WTC11 (cell line): ENCODE results near the gene TTC28. TPM values are rescaled to one million over a fixed set of nuclear protein-coding genes. Genes with fewer than 3 reads are reported as not detected.

ENCODE experiments used
- ATAC-seq: fragments of 200-7000 bp; cut with Tn5 transposase; 2 replicates; pipeline ENCODE4 v1.10.0; 2021; ENCODE audit warnings: mild to moderate bottlenecking, moderate library complexity
- CTCF ChIA-PET: fragments of 300-600 bp; sonication (Branson Sonifier 250); formaldehyde crosslinking; loops from one replicate; lab custom pipeline; 2021; ENCODE audit warnings: antibody characterized with exemption; lab: Charles Lee
- POLR2A ChIA-PET: fragments of 350-600 bp; sonication (Branson Sonifier 250); formaldehyde crosslinking; loops from one replicate; lab custom pipeline; 2021; ENCODE audit warnings: antibody characterized with exemption; lab: Charles Lee
- DNase-seq: peaks from one replicate; pipeline ENCODE4 v3.0.0; 2021; ENCODE audit warnings: low spot score
- H3K27ac Mint-ChIP-seq: 2 replicates; pipeline ENCODE4 v1.8.0; 2021; ENCODE audit warnings: mixed read lengths
- H3K27me3 Mint-ChIP-seq: 2 replicates; pipeline ENCODE4 v1.8.0; 2021; ENCODE audit warnings: low read depth, mild to moderate bottlenecking, moderate library complexity, mixed read lengths
- H3K36me3 Mint-ChIP-seq: 2 replicates; pipeline ENCODE4 v1.8.0; 2021; ENCODE audit warnings: mixed read lengths
- H3K4me1 Mint-ChIP-seq: 2 replicates; pipeline ENCODE4 v1.8.0; 2022; ENCODE audit warnings: mixed read lengths
- H3K4me3 Mint-ChIP-seq: 2 replicates; pipeline ENCODE4 v1.8.0; 2021; ENCODE audit warnings: mild to moderate bottlenecking, moderate library complexity, mixed read lengths
- H3K9me3 Mint-ChIP-seq: 2 replicates; pipeline ENCODE4 v1.8.0; 2021; ENCODE audit warnings: mixed read lengths
- ARID4B ChIP-seq: sonication (generic); formaldehyde crosslinking; IDR thresholded peaks from 2 replicates; pipeline ENCODE4 v1.8.0; 2023; ENCODE audit warnings: missing genetic modification reagents, mild to moderate bottlenecking, borderline replicate concordance
- CREB1 ChIP-seq: sonication (generic); formaldehyde crosslinking; IDR thresholded peaks from 2 replicates; pipeline ENCODE4 v1.8.0; 2023; ENCODE audit warnings: mild to moderate bottlenecking, missing genetic modification reagents
- GTF2I ChIP-seq: fragments of 250-450 bp; sonication (Bioruptor Pico); conservative IDR thresholded peaks from 2 replicates; pipeline ENCODE4 v1.4.0; 2021; ENCODE audit warnings: mild to moderate bottlenecking
- IRF2 ChIP-seq: sonication (generic); formaldehyde crosslinking; IDR thresholded peaks from 2 replicates; pipeline ENCODE4 v1.8.0; 2022; ENCODE audit warnings: low read depth, missing genetic modification reagents, borderline replicate concordance
- NR1H2 ChIP-seq: sonication (generic); formaldehyde crosslinking; IDR thresholded peaks from 2 replicates; pipeline ENCODE4 v1.9.0; 2021; ENCODE audit warnings: mild to moderate bottlenecking, moderate library complexity, missing genetic modification reagents
- NR2C2 ChIP-seq: sonication (generic); formaldehyde crosslinking; IDR thresholded peaks from 2 replicates; pipeline ENCODE4 v1.8.0; 2022; ENCODE audit warnings: mild to moderate bottlenecking, missing genetic modification reagents
- RORB ChIP-seq: fragments of 250-450 bp; sonication (Bioruptor Pico); IDR thresholded peaks from 2 replicates; pipeline ENCODE4 v1.9.0; 2021; ENCODE audit warnings: mild to moderate bottlenecking
- ZBTB43 ChIP-seq: sonication (generic); formaldehyde crosslinking; IDR thresholded peaks from 2 replicates; pipeline ENCODE4 v1.8.1; 2023; ENCODE audit warnings: mild to moderate bottlenecking, missing genetic modification reagents
- ZNF263 ChIP-seq: sonication (generic); formaldehyde crosslinking; IDR thresholded peaks from 2 replicates; pipeline ENCODE4 v1.8.1; 2022; ENCODE audit warnings: low read depth, mild to moderate bottlenecking, moderate library complexity, missing genetic modification reagents
- ZNF532 ChIP-seq: fragments of 250-450 bp; sonication (Bioruptor Pico); IDR thresholded peaks from 2 replicates; pipeline ENCODE4 v1.9.0; 2021; ENCODE audit warnings: mild to moderate bottlenecking, borderline replicate concordance
- total RNA-seq: library from RNA; stranded (reverse); gene quantifications from 3 replicates; pipeline ENCODE4 v1.2.3, GENCODE V29; 2021

The TTC28 gene
- total RNA-seq, 1 experiment from 2014 or later = 13.0 TPM

GRCh38 chr22:27995801-27996528, 683.7 kb downstream of the TTC28 start:
- no peaks in the 10 kb centered on the region for H3K9me3 Mint-ChIP-seq
- no peak overlapping the region for H3K4me3 Mint-ChIP-seq
- no peaks in the 10 kb centered on the region for H3K27me3 Mint-ChIP-seq
- no peak overlapping the region for H3K27ac Mint-ChIP-seq
- POLR2A ChIA-PET = no interaction called here
- CTCF ChIA-PET = interaction anchor here (0.5 to 1.3 kb wide), 3 partner anchors 24 to 325 kb away, joined by 3 read pairs; no protein-coding TSS in a partner anchor
- no peaks in the 10 kb centered on the region for H3K36me3 Mint-ChIP-seq
- DNase-seq = no peak
- H3K4me1 Mint-ChIP-seq = peaks cover 17% of the 10 kb centered on the region
- no peak for ATAC-seq
- TF ChIP-seq NR1H2 (CRISPR knock-in tag) = no peak
- no peak for TF ChIP-seq ARID4B (CRISPR knock-in tag)
- no peak for TF ChIP-seq CREB1 (CRISPR knock-in tag)
- TF ChIP-seq IRF2 (CRISPR knock-in tag) = no peak
- no peak for TF ChIP-seq NR2C2 (CRISPR knock-in tag)
- TF ChIP-seq ZNF263 (CRISPR knock-in tag) = no peak
- TF ChIP-seq ZBTB43 (CRISPR knock-in tag) = no peak
- TF ChIP-seq GTF2I = no peak
- TF ChIP-seq ZNF532 (CRISPR knock-in tag) = no peak

- H3K27ac Mint-ChIP-seq = no peak overlapping the region
Observed at GRCh38 chr22:27994481-27995331, 684.9 kb downstream of the TTC28 start.

More at GRCh38 chr22:27994481-27995331, 684.9 kb downstream of the TTC28 start:
- ATAC-seq (no peak), DNase-seq (no peak)
- POLR2A ChIA-PET = no interaction called here
- TF ChIP-seq RORB = no peak
- Mint-ChIP-seq H3K27me3 (no peaks in the 10 kb centered on the region), H3K4me3 (no peak overlapping the region), H3K4me1 (peaks cover 20% of the 10 kb centered on the region), H3K9me3 (no peaks in the 10 kb centered on the region), H3K36me3 (no peaks in the 10 kb centered on the region)
- CTCF ChIA-PET = interaction anchor here (0.5 to 1.3 kb wide), 5 partner anchors 25 to 335 kb away, joined by 3 to 4 read pairs (median 3); no protein-coding TSS in a partner anchor
